Measurements from ENCODE around the gene SOBP.

DNA sequence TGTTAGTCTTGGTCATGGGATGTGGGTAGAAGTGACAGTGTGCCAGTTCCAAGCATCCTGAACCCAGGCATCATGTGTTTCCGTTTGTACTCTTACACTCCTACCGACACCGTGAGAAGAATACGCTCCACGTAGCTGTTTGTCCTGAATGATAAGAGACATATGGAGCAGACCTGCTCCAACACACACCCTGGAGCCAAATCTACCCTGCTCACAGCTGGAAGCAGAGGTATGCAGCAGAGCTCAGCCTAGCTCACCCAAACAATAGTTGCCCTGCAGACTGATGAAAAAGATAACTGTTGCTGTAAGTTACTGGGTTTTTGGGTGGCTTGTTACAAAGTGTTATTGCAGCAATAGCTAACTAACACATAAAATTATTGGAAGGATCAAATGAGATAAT lies 16.3 kb upstream of the SOBP start:
- TF ChIP-seq, protein P1, sequence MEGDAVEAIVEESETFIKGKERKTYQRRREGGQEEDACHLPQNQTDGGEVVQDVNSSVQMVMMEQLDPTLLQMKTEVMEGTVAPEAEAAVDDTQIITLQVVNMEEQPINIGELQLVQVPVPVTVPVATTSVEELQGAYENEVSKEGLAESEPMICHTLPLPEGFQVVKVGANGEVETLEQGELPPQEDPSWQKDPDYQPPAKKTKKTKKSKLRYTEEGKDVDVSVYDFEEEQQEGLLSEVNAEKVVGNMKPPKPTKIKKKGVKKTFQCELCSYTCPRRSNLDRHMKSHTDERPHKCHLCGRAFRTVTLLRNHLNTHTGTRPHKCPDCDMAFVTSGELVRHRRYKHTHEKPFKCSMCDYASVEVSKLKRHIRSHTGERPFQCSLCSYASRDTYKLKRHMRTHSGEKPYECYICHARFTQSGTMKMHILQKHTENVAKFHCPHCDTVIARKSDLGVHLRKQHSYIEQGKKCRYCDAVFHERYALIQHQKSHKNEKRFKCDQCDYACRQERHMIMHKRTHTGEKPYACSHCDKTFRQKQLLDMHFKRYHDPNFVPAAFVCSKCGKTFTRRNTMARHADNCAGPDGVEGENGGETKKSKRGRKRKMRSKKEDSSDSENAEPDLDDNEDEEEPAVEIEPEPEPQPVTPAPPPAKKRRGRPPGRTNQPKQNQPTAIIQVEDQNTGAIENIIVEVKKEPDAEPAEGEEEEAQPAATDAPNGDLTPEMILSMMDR (IDR thresholded peaks at IDR 0.05; ENCODE audit: borderline replicate concordance, extremely low read depth, low read length, poor library complexity, severe bottlenecking), result no peak
- TF ChIP-seq EZH2 (IDR thresholded peaks at IDR 0.05; ENCODE audit: borderline replicate concordance, low read depth, low read length, severe bottlenecking), result no peak
